ENCODE data around the gene SLC22A4.
A peak's percentile ranks its signal among the peaks of the same experiment; 100 is the strongest.

- TF ChIP-seq CTCF (IDR thresholded peaks at IDR 0.05) (no peak; the same call in 2 of the 3 replicates), ESRRA (IDR thresholded peaks at IDR 0.05; ENCODE audit: borderline replicate concordance, low read length) (no peak), MYC (IDR thresholded peaks at IDR 0.05; ENCODE audit: borderline replicate concordance, low read length) (peak; percentile 90), JUN (IDR thresholded peaks at IDR 0.05) (peak; percentile 49 to 77; a peak in 4 of 5 replicates)
Measured at GRCh38 chr5:132293992-132294727, at the start of gene SLC22A4.

Measured in A549 (cell line).